GM12865 (cell line): ENCODE results near the gene CCDC184.

Experiments
- DNase-seq: peaks from one replicate; pipeline ENCODE4 v3.0.0; 2010; ENCODE audit warnings: low read depth
- H3K4me3 ChIP-seq: 2 replicates; pipeline ENCODE4 v1.5.1; 2011; ENCODE audit warnings: mild to moderate bottlenecking, low read depth, low read length, control low read depth
- TF ChIP-seq, protein P1 (sequence below): IDR thresholded peaks from 2 replicates; pipeline ENCODE4 v1.5.1; 2011; ENCODE audit warnings: low read length, control low read depth, low read depth, inconsistent platforms; ENCODE audit not compliant: insufficient read depth; ENCODE audit errors: missing control alignments

Gene CCDC184

DNA sequence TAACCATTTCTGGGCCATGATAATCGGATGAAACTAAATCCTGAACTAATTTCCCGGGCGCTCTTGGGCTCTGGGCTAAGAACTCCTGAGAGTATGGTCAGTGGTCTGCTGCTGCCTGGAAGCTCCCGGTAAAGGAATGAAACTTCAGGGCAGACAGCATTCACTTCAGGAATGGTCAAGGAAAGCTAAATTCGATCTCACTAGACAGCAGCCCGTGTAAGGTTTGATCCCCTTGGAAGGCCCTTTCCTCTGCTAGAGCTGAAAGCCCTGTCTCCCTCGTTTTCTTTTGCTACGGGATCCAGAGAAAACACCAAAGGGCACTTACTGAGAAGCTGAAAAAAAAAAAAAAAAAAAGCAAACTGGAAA lies 26.8 kb upstream of the CCDC184 start:
- TF ChIP-seq, protein P1, sequence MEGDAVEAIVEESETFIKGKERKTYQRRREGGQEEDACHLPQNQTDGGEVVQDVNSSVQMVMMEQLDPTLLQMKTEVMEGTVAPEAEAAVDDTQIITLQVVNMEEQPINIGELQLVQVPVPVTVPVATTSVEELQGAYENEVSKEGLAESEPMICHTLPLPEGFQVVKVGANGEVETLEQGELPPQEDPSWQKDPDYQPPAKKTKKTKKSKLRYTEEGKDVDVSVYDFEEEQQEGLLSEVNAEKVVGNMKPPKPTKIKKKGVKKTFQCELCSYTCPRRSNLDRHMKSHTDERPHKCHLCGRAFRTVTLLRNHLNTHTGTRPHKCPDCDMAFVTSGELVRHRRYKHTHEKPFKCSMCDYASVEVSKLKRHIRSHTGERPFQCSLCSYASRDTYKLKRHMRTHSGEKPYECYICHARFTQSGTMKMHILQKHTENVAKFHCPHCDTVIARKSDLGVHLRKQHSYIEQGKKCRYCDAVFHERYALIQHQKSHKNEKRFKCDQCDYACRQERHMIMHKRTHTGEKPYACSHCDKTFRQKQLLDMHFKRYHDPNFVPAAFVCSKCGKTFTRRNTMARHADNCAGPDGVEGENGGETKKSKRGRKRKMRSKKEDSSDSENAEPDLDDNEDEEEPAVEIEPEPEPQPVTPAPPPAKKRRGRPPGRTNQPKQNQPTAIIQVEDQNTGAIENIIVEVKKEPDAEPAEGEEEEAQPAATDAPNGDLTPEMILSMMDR = no peak
- peak overlapping the region; percentile 66 for H3K4me3 ChIP-seq
- no peak for DNase-seq

DNA sequence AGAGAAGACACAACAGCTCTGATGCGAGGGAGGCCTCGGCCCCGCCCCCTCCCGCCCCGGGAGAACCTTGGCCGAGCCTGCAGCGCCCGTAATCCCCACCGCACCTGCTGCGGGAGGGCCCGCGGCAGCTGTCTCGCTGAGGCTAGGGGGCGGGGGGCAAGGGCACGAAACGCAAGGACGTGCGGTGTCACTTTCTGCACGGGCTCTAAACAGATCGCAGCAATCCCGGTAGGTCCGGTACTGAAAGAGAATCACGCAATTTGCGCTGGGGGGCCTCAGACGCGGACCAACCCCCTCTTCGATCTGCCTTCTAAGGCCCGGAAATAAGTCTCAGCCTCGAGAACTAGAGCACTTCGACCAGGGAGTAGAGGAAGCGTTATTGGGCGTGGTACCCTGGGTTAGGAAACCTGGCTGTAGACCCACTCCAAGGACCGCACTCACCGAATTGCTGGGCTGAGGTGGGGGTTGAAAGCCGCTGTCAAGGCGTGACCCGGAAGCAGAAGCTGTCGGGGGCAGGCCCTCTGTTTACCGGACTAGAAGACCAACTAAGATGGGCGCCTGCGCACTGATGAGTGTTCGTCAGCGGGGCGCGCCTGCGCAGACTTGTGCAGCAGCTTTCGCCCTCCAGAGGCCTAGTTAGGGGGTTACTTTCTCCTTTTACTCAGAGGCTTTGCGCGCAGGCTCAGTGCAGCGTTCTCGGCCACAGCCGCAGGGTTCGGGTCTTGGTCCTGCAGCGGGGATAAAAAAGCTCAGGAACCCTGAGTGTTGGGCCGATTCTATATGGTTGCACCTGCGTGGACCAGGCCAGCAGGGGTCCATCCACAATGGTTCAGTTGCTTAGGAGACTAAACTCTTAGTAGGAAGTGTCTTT lies 26.2 kb upstream of the CCDC184 start, which contains the start of gene ASB8:
Gene ASB8, minus strand, starts transcription at position 498 of the 871 bp plus-strand sequence. CDS start 4,019 bp downstream, outside the sequence.
- peak; percentile 99 for DNase-seq
- TF ChIP-seq, protein P1 = peak; percentile 42
- H3K4me3 ChIP-seq = peak within 1 kb of the TSS; percentile 66

DNA sequence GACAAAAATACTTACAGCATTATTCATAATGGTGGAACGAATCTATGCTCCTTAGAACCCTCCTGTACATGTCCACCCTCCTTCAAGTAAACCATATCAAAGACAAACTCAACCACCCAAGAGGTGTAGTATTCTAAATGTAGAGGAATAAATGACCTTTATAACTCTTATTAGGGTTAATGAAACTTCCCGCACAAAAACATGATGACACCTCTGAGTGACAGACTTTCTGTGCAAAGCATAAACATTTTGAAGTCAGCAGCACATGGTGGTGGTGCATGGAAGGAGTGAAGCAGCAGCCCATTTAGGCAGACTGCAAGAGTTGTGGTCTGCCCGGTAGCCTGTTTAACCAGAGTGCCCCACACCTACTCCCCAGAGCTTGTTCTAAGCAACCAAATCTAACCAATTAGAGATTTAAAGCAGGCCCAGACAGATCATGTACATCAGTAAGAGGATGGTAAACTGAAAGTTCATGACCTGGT lies 25.5 kb upstream of the CCDC184 start:
- peak; percentile 13 for DNase-seq
- H3K4me3 ChIP-seq = peak overlapping the region; percentile 58
- TF ChIP-seq, protein P1 = no peak

DNA sequence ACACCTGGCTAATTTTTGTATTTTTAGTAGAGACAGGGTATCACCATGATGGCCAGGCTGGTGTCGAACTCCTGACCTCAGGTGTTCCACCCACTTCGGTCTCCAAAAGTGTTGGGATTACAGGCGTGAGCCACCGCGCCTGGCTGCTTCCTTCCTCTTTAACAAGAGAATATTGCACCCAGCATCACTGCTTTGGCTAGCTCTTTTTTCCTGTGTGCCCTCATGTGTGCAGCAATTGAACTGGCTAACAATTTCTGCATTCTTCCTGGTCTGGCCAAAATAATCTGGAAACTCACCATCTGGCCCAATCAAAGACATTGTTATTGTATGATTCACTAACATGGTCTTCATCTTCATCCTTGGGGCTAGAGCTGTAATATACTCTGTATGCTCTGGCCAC lies 23.4 kb upstream of the CCDC184 start:
- H3K4me3 ChIP-seq = no peak overlapping the region
- DNase-seq = no peak
- TF ChIP-seq, protein P1 = no peak

DNA sequence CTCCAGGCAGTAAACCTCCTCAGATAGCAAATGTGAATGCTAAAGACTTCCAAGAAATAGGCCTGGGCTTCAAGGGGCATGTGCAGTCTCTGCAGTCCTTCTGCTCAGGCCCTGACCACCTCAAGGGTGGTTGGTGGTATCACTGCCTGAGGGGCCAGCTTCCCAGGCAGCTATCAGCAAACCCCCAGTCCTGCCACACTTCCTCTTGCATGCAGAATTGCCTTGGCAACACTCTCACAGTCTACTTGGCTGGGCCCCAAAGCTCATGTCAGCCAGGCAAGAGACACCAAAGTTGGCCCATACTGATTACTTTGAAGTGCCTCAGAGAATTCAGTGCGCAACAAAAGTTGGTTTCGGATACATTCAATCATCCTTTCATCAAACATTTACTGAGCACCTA lies 22.6 kb upstream of the CCDC184 start:
- H3K4me3 ChIP-seq = no peak overlapping the region
- TF ChIP-seq, protein P1 = no peak
- DNase-seq = peak; percentile 45

DNA sequence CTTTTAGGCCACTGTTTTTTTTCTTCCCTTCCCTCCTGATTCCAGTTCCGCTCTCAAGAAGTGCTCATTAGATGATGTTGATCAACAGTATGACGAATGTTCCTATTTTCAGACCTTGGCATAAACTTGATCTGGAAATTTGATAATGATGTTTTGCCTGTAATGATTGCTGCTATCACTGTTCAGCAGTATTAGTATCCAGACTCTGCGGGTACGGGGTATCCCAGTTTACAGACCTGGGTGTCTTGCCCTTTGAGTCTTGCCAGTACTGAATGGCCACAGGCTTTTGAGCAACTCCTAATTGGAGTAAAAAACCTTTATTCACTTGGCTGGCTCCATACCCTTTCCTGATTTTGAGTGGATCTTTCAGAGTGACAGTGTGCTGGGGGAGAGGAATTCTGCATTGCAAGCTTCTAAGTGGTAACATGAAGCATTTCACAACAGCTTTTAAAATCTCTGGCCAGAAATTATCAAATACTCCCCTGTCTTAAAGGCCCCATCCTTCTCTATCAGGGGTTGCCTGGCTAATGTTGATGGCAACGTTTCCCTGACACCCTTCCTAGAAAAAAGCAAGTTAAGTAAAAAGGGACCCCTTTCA lies 20.2 kb upstream of the CCDC184 start:
- TF ChIP-seq, protein P1 = no peak
- no peak overlapping the region for H3K4me3 ChIP-seq
- no peak for DNase-seq

DNA sequence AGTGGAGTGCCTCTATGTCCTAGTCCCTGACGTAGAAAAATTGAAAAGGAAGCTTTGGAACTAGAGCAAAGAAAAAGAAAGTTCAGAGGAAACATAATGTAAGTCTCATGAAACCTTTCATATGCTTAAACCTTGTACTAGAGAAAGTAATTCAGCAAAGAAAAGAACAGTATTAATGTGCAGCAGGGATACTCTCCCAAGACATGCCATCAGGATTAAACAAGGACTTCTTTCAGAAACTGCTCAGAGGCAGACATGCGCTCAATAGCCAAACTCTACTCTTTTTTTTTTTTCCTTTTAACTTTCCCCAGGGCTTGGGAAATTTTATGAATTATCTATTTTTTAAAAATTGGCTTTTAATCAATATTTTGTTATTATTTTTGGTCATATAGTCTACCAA lies 19.0 kb upstream of the CCDC184 start:
- H3K4me3 ChIP-seq = no peak overlapping the region
- TF ChIP-seq, protein P1 = no peak
- DNase-seq = no peak
